Ammon's horn (tissue), 1 donor: ENCODE data around the gene HIRIP3.
"Not testable (repeated sequence)": the region's sequence is repeated elsewhere in the genome, so short reads cannot be mapped to it uniquely, and the experiment has no call there.

ENCODE experiments used
- DNase-seq: peaks from one replicate; pipeline ENCODE4 v3.0.0-alpha.2; 2016; ENCODE audit warnings: low spot score

The HIRIP3 gene

DNA sequence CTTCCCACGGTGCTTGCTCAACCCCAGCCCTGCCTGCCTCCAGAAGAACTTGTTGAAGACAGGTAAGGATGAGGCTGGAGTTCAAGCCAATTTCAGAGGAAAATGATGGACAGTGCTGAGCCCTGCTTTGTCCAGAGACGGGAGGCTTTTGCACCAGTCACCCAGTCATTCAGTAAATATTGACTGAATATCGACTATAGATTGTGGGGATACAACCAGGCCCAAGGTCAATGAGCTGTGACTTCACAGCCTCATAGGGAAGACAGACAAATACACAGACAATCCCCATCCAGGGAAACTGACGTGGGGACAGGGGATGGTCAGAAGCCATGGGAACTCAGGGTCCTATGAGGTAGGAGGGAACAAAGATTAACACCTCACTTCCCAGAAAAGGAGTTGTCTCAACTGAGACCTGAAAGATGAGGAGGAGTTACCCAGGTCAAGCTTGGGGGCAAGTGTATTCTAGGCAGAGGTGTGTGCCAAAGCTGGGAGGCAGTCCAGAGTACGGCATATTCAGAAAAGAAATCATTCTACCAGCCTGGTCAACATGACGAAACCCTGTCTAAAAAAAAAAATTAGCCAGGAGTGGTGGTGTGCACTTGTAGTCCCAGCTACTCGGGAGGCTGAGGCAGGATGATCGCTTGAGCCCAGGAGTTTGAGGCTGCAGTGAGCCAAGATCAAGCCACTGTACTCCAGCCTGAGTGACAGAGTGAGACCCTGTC is 21.3 kb upstream of the HIRIP3 start:
- DNase-seq, result no peak

DNA sequence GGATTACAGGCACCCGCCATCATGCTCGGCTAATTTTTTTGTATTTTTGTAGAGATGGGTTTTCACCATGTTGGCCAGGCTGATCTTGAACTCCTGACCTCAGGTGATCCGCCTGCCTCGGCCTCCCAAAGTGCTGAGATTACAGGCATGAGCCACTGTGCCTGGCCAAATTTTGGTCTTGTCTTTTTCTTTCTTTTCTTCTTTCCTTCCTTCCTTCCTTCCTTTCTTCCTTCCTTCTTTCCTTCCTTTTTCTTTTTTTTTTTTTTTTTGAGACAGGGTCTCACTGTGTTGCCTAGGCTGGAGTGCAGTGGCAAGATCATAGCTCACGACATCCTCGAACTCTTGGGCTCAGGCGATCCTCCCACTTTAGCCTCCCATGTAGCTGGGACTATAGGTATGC is 20.0 kb upstream of the HIRIP3 start:
- not testable (repeated sequence) for DNase-seq

DNA sequence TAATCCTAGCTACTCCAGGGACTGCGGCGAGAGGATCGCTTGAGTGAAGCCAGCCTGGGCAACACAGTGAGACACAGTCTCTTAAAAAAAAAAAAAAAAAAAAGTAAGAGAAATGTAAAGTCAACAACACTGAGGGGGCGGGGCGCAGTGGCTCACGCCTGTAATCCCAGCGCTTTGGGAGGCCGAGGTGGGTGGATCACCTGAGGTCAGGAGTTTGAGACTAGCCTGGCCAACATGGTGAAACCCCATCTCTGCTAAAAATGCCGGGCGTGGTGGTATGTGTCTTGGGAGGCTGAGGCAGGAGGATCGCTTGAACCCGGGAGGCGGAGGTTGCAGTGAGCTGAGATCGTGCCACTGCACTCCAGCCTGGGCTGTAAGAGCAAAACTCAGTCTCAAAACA is 17.2 kb upstream of the HIRIP3 start:
- not testable (repeated sequence) for DNase-seq

DNA sequence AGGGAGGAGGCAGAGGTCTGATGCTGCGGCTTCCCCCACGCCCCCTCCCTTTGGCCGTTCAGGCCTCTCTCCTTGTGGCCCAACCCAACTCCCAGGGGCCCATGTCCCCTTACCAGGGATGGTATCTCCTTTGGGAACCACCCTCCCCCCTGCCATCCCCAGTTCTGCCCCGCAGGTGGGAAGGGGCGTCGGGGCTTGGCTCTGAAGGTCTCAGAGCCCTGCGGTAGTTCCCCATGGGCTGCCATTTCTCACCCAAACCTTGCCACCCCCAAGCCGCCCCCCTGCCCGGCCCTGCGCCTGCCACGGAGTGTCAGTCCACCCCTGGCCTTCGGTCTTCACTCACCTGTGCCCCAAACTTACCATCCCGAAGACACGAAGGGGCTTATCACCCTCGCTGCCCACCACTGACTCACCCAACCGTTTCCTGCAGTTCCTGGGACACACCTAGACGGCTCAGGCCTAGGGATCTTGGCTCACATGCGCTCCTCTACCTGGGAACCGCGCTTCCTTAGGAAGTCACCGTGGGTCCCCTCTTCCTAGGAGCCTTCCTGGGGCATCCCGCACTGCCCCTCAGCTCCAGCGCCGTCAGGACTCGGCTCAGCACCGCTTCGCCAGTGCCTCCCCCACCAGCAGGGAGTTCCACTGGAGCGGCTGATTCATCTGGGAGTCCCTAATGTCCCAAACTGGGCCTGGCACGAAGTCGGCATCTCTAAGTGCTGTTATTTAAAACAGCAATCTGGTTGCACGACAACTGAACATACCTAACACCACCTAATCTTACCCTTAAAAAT is 16.5 kb upstream of the HIRIP3 start:
- DNase-seq, result no peak

DNA sequence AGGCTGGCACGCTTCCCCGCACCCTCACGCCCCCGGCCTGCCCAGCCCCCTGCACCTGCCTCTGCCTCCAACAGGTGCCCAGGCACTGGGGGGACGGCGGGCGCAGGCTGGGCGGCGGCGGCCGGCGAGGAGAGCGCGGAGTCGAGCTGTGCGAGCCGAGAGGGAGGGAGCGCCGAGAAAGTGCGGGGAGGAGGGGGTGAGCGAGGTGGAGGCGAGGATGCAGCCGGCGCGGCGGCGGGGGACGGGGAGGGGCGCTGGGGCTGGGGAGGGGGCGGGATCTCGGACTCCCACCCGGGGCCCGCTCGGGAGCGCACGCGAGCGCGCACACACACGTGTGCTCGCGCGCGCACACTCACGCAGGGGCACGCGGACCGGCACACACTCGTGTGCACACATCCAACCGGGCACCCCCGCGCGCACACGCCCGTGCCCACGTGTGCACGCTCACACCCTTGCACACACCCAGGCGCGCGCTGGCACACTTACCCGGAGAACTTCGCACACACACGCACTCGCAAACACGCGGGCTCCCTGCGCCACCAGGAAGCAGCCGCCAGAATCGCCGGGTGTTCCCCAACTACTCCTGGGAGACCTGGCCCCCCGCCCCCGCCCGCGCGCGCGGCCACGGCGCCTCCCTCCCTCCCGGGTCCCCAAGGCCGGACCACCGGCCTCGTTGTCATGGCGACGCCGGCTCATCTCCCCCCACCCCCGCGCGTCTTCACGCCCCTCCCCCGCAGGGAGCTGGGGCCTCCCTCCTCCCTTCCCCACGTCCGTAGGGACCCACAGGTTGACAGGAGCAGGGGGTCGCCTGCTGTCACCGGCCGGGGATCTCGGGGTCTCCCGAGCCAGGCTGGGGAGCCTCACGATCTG is 15.7 kb upstream of the HIRIP3 start, which contains the start of gene DOC2A:
Gene DOC2A (minus strand): TSS at position 184 of the 870 bp plus-strand sequence. CDS start 805 bp downstream, outside the sequence.
- no peak for DNase-seq

DNA sequence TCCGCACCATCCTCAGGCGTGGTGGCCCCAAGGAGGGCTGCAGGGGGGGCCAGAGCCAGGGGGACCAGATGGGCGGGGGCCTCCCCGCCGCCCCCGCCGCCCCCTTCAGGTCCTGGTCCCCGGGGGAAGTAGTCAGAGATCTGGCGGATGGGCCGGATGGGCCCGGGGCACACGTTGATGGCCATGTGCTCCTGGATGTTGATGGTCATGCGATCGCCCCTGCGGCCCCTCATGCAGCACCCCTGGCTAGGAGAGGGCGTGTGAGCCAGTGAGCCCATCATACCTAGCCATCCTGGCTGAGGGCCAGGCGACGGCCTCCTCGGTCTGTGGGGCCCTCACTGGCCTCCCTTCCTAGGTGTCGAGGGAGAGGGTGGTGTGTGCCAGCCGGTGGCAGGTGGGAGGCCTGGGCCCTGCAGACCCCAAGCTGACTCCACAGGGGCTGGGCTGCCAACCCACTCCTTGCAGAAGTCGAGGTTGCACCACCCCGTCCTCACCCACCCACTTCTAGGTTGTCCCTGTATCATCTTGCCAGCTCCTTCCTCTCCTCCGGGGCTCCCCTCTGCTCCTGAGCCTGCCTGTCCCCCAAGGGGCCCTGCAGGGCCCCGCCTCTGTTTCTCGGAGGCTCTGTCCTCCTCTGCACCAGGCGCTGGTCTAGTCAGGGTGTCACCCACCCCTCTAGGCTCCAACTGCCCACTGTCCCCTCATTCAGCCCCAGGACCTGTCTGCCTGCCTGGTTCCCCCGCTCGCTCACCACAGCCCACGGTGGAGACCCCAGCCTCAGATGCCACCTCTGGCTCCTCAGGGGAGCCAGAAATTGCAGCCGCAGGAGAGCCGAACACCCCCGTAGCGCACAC is 14.8 kb upstream of the HIRIP3 start:
- no peak for DNase-seq

DNA sequence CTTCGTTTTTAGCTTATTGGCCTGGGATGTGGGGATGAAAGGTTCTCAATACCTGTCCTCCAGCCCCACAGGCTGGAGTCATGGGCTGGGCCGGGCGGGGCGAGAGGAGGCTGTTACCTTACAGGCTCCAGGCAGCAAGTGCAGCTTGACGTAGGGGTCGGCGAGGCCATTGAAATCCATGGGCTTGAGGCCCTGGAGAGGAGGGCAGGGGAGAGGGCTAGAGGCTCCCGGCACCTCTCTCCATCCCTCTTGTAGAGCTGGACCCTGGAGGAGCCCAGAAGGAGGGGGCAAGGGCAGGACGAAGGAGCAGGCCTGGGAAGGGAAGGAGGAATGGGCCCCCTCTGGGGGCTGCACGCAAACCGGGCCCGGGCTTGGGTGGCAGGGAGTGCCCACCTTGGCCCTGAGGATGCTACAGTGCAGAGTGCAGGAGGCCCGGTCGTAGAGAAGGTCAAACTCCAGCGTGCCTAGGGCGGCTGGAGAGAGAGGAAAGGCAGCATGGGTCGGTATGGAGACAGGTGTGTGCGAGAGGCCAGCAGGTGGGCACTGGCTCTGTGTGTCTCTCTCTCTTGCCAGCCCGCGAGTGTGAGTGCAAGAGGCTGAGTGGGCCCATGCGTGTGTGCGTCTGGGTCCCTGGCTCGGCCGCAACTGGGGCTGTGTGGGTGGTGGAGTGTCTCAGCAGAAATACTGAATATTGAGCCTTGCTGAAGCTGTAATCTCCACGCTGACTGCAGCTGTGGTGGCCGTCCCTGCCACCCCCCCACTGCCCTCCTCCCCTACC is 13.9 kb upstream of the HIRIP3 start:
- no peak for DNase-seq

DNA sequence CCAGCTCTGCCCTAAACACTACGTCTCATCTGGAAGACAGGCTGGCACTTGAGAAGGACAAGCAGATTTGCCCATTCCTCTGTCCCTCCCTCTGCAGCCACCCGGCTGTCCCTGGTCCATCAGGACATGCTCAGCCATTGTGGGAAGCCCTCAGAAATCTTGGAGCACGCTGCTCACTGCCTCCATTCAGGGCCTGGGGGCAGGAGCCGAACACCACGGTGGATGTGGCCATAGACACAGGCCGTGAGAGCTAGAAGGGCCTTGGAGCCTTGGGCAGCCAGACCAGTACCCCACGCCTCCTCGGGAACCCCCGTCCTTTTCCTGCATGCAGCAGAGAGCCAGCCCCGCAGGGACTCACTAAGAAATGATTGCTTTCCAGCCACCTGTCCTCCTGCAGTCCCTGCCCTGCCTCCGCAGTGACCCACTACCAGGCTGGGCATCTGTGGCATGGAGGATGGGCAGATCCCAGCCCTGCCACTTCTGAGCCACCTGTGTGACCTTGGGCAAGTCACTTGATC is 12.0 kb upstream of the HIRIP3 start:
- no peak for DNase-seq

DNA sequence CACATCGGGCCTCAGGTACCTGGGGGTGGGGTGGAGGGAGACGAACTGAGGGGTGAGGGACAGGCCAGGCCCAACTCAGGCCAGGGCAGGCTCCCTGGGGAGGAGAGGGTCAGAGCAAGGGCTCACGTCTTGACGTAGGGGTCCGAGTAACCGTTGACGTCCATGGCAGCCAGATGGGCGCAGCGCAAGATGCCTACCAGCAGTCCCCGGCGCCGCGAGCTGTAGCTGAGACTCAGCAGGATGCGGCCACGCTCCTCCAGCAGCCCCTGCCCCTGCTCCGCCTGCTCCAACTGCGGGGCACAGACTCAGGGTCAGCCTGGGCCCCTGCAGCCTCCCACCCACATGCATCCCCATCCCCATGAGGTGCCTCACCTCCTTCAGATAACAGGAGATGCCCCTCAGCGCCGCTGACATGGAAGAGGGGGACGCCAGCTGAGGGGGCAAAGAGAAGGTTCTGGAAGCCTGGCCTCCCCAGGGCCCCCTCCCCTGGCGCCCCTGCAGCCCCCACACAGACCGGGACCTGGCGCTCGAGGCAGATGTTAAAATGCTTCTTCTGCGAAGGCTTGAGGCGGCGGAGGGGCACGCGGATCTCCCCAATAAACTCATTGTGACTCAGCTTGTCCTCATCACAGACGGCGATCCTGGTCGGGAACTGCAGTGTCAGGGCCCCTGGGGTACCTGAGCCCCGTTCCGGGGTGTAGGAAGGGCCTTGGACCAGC is 11.4 kb upstream of the HIRIP3 start:
- no peak for DNase-seq

DNA sequence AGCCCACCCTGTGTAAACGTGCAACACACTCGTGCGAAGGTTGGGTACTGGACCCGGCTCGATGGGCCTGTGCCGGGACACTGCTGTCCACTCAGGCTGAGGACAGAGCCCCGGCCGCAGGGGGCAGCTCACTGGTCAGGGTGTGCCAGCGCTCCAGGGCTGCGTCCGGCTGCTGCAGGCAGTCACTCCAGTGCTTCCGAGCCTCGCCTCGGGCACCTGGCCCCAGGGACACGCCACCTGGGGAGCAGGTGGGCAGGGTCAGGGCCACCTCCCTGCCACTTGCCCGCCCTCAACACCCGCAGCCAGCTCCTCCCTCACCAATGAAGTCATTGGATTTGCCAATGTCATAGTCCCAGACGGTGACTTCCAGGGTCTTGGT is 10.7 kb upstream of the HIRIP3 start:
- no peak for DNase-seq

DNA sequence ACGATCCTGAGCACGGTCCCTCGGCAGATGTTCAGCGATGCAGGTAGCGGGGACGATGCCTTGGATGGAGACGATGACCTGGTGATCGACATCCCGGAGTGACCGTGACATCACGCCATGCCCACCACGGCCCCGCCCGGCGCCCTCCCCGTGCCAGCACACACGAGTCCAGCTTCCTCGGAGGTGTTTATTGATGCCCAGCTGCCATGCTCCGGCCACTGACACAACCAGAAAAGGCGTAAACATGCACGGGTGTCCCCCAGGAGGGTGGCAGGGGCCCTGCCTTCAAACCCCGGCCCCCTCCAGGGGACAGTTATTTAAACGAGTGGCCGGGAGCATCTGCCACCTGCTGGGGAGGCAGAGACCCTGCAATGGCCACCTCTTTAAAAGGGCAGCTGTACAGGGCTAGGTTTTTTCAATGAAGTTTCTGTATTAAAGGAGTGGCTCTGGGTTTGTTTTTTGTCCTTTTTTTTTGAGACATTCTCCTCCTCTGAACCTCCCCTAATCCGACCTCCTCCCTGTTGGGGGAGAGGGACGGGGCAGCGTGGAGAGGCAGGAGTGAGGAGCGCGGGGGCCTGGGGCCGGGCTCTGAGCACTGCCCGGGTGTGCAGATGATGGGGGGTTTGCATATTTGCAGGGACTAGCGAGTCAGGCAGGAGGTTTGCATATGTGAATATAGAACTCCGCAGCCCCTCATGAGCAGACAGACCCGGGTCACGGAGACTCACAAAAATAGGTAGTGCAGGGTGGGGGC is 10.1 kb upstream of the HIRIP3 start:
- DNase-seq, result no peak

DNA sequence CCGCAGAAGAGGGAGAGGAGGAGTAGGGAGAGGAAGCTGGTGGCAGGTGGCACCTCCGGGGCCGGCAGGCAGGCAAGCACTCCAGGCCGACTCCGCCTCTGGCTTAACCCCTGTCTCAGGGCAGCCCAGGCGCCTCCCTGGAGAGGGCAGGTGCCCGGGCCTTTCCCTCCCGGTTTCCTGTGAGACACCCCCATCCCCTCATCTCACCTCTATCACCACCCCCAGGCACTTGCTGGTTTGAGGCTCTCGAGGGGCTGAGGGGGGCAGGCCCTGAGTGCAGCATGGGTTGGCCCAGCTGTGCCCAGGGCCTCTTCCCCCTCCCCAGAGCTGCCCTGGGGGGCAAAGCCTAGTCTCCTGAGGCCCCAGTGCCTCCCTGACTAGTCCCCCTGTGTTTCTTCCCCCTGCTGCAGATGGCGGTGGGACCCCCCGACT is 9.4 kb upstream of the HIRIP3 start:
- DNase-seq, result no peak

DNA sequence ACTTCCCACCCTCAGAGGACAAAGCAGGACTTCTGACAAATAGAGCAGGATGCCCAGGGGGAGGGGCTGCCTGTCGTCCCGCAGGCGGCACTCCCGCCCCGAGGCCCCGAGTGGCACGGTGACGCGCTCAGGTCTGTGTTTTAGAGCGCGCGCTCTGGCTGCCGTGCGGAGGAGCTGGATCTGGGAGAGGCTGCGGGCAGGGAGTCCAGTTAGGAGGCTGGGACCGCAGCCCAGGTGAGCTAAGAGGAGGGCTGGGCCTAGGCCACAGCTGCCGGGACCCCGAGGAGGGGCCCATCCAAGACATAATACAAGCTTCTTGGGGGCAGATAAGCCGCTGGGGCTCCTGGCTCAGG is 9.0 kb upstream of the HIRIP3 start:
- DNase-seq, result no peak

DNA sequence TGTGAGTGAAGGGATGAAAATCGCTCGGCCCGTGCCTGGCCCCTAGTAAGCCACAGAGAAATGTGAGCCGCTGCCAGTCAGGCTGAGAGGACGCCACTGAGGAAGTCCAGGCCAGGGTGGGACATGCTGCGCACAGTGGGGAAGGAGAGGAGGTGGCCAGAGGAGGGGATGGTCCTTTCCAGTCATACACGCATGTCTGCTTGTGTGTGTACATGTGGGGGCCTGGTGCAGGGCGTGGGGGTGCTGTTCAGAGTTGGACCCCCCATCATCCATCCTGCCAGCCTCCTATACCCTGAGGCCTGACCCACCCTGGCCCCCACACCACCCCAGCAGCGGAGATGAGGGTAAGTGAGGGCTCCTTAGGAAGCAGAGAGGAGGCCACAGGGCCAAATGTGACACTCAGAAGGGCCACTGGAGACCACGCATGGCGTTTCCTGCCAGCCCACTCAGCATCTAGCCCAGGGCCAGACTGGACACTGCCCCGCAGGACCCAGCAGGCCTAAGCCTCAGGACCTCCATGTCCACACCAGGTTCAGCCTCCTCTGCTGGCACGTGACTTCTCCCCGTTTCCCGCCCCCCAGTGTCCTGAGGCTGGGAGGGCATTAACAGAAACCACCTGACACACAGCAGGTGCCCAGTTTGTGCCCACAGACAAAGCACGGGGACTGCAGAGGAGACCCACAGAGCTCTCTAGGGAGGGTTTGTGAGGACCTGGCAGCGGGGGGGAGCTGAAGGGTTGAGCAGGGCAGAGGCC is 8.4 kb upstream of the HIRIP3 start:
- no peak for DNase-seq

DNA sequence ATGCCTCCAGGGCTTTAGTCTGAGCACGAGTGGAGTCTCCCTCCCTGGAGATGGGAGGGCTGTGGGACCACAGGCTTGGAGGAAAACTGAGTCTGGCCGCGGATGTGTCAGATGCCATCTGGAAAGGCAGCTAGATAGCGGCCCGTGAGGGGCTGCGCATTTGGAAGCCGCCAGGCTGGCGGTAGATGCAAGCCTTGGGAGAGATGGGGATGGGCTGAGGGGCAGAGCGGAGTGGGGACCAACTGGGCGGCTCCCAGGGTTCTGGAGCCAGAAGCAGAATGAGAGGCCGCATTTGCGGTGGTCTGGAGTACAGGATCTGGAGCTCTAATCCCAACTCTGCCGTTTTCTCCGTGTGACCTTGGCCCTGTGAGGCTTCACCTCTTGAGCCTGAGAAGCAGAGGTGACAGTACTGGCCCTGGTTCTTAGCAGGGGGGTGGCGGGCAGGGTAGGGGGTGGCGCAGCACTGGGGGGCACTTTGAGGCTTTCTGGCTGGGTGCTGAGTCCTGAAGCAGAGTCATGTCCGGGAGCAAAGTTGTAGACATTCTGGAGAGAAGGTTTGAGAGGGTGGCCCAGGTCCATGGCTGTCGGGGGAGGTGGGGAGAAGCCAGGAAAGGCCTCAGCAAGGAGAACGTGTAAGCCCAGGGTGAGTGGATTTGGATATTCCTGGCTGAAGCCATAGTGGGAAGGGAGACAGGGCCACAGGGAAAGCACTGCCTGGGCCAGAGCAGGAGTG is 7.4 kb upstream of the HIRIP3 start:
- DNase-seq, result no peak

DNA sequence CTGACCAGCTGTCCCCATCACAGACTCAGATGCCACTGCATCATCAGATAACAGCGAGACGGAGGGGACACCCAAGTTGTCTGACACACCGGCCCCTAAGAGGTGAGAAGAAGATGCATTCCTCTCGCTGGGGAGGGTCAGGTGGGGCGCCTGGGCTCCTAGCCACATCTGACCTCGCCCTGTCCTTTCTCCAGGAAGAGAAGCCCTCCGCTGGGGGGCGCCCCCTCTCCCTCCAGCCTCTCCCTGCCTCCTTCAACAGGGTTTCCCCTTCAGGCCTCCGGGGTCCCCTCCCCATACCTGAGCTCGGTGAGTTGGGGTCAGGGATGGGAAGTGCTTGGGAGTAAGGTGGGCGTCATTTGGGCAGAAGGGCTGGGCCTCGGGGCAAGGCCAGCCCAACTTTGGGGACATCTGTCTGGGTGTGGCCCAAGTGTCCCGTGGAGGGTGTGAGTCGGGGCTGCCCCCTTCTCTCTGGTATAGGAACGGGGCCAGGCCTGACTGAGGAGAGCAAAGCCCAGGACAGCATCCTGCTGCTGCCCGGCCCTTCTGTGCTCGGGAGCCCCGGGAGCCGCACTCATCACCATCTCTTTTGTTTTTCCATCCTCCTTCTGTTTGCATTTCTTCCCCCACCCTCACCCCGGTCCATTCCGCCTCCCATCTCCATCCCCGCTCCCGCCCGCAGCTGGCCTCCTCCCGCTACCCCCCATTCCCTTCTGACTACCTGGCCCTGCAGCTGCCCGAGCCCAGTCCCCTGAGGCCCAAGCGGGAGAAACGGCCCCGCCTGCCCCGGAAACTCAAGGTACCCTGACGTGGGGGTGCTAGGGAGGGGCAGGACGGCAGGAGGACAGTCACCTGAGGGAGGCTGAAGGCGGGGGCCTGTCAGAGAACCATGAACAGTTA is 5.6 kb upstream of the HIRIP3 start:
- DNase-seq, result no peak

DNA sequence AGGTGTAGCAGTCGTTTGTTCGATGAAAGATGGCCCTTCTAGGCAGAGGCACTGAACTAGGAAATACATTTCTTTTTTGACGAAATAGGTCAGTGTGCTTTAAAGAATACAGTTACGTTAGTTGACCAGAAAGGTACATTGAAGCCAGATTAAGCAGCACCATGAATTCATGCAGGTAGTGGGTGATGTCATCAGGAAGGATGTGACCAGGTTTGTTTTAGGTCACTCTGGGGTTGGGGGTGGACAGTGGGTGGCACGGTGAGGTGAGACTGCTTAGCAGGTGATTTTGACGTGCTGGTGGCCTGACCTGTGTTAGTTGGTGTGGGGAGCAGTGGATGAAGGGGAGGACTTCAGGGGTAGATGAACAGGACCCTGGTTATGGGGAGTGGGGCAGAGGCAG is 4.2 kb upstream of the HIRIP3 start:
- no peak for DNase-seq
